ENCODE data around the gene HAPSTR1. TPM values are rescaled to one million over a fixed set of nuclear protein-coding genes. Genes with fewer than 3 reads are reported as not detected.

The HAPSTR1 gene
- total RNA-seq, 1 experiment from 2014 or later, result 24.4 TPM

GRCh38 chr16:9124908-9125584, 33.6 kb downstream of the HAPSTR1 start:
- ChIA-PET CTCF (no interaction called here), POLR2A (ENCODE audit: unreplicated experiment) (no interaction called here)
- no peak for ATAC-seq
- Histone ChIP-seq H3F3A (ENCODE audit: low read length, unreplicated experiment) (no peaks in the 10 kb centered on the region), H4K20me1 (ENCODE audit: low read length) (0 out of 2 replicates have a peak, but pooled peaks cover 5% of the 10 kb centered on the region), H3K79me2 (ENCODE audit: low read length) (peaks cover 42% of the 10 kb centered on the region), H3K4me3 (ENCODE audit: low read length) (no peak overlapping the region), H2AFZ (ENCODE audit: low read length) (no peak overlapping the region), H3K4me1 (ENCODE audit: insufficient read depth, low read length) (peaks cover 30% of the 10 kb centered on the region), H3K9ac (ENCODE audit: low read length) (no peak overlapping the region), H3K36me3 (ENCODE audit: low read depth, low read length) (no peaks in the 10 kb centered on the region), H3K9me2 (replicated peaks; ENCODE audit: low read length) (no peaks in the 10 kb centered on the region), H3K27me3 (ENCODE audit: low read length) (no peaks in the 10 kb centered on the region), H3K27ac (ENCODE audit: low read length) (no peak overlapping the region), H3K9me3 (ENCODE audit: low read length) (no peaks in the 10 kb centered on the region), H3K4me2 (ENCODE audit: low read length) (no peak overlapping the region)
- TF ChIP-seq EZH2 (IDR thresholded peaks at IDR 0.05; ENCODE audit: low read length, unreplicated experiment) (no peak), CTCF (conservative IDR thresholded peaks at IDR 0.05; ENCODE audit: low read depth, low read length) (0 out of 2 replicates have a peak, but pooled peaks have one; percentile 18)
- intact Hi-C loops (cut with micrococcal nuclease), result no loop called here
- no peak for DNase-seq
- no TSS peak for BruUV-seq (replicated peaks)

- intact Hi-C loops (cut with micrococcal nuclease), result no loop called here
Measured at GRCh38 chr16:9125658-9126505, 34.4 kb downstream of the HAPSTR1 start.

More at GRCh38 chr16:9125658-9126505, 34.4 kb downstream of the HAPSTR1 start:
- H3K9ac ChIP-seq (ENCODE audit: low read length), result no peak overlapping the region
- DNase-seq (no peak), ATAC-seq (no peak)
- no peaks in the 10 kb centered on the region for H3F3A ChIP-seq (ENCODE audit: low read length, unreplicated experiment)
- H3K27me3 ChIP-seq (ENCODE audit: low read length), result no peaks in the 10 kb centered on the region
- H3K4me3 ChIP-seq (ENCODE audit: low read length), result no peak overlapping the region
- ChIA-PET CTCF (no interaction called here), POLR2A (ENCODE audit: unreplicated experiment) (no interaction called here)
- no peaks in the 10 kb centered on the region for H3K36me3 ChIP-seq (ENCODE audit: low read depth, low read length)
- TF ChIP-seq EZH2 (IDR thresholded peaks at IDR 0.05; ENCODE audit: low read length, unreplicated experiment) (no peak), CTCF (conservative IDR thresholded peaks at IDR 0.05; ENCODE audit: low read depth, low read length) (no peak)
- H3K9me3 ChIP-seq (ENCODE audit: low read length), result no peaks in the 10 kb centered on the region
- H3K27ac ChIP-seq (ENCODE audit: low read length), result no peak overlapping the region
- H4K20me1 ChIP-seq (ENCODE audit: low read length), result 0 out of 2 replicates have a peak, but pooled peaks cover 5% of the 10 kb centered on the region
- peaks cover 33% of the 10 kb centered on the region for H3K79me2 ChIP-seq (ENCODE audit: low read length)
- H3K9me2 ChIP-seq (replicated peaks; ENCODE audit: low read length), result no peaks in the 10 kb centered on the region
- no peak overlapping the region for H3K4me2 ChIP-seq (ENCODE audit: low read length)
- H2AFZ ChIP-seq (ENCODE audit: low read length), result no peak overlapping the region
- peaks cover 30% of the 10 kb centered on the region for H3K4me1 ChIP-seq (ENCODE audit: insufficient read depth, low read length)
- no TSS peak for BruUV-seq (replicated peaks)

All from PC-3 (cell line).